GM18517 (cell line): ENCODE measurements around the gene DNAI7.

ENCODE experiments used
- ATAC-seq: cut with Tn5 transposase; IDR thresholded peaks from one replicate; pipeline ENCODE4 v1.9.1; 2021; ENCODE audit warnings: mild to moderate bottlenecking, moderate library complexity; ENCODE audit not compliant: unreplicated experiment

Gene DNAI7

GRCh38 chr12:25184132-25184531 is 10.8 kb downstream of the DNAI7 start:
- ATAC-seq: no peak

GRCh38 chr12:25182765-25183164 is 12.2 kb downstream of the DNAI7 start:
- no peak for ATAC-seq

- ATAC-seq: no peak
These were observed 32.1 kb downstream of the DNAI7 start for GRCh38 chr12:25162866-25163265.

- ATAC-seq: no peak
These were observed 38.9 kb downstream of the DNAI7 start for GRCh38 chr12:25156061-25156460.

GRCh38 chr12:25155022-25155576 is 39.9 kb downstream of the DNAI7 start:
- peak; percentile 65 for ATAC-seq

GRCh38 chr12:25152055-25152454 is 42.9 kb downstream of the DNAI7 start:
- no peak for ATAC-seq

GRCh38 chr12:25151476-25151875 is 43.5 kb downstream of the DNAI7 start:
- no peak for ATAC-seq

GRCh38 chr12:25146686-25147085 is 48.3 kb downstream of the DNAI7 start:
- no peak for ATAC-seq

- ATAC-seq: no peak
These were observed 59.3 kb downstream of the DNAI7 start for GRCh38 chr12:25135531-25136154.

GRCh38 chr12:25131270-25131669 is 63.7 kb downstream of the DNAI7 start:
- ATAC-seq: no peak

GRCh38 chr12:25130741-25131188 is 64.2 kb downstream of the DNAI7 start:
- ATAC-seq: no peak

GRCh38 chr12:25126746-25127145 is 68.2 kb downstream of the DNAI7 start:
- no peak for ATAC-seq

GRCh38 chr12:25126101-25126500 is 68.9 kb downstream of the DNAI7 start:
- no peak for ATAC-seq

GRCh38 chr12:25124493-25124892 is 70.5 kb downstream of the DNAI7 start:
- ATAC-seq: no peak

GRCh38 chr12:25123126-25123525 is 71.8 kb downstream of the DNAI7 start:
- ATAC-seq: no peak

- no peak for ATAC-seq
These were observed 73.0 kb downstream of the DNAI7 start for GRCh38 chr12:25121916-25122315.

- ATAC-seq: no peak
These were observed 73.8 kb downstream of the DNAI7 start for GRCh38 chr12:25121110-25121509.

GRCh38 chr12:25119020-25119419 is 75.9 kb downstream of the DNAI7 start:
- ATAC-seq: no peak

GRCh38 chr12:25115677-25116076 is 79.3 kb downstream of the DNAI7 start:
- no peak for ATAC-seq

- no peak for ATAC-seq
These were observed 81.3 kb downstream of the DNAI7 start for GRCh38 chr12:25113651-25114050.

- no peak for ATAC-seq
These were observed 84.7 kb downstream of the DNAI7 start for GRCh38 chr12:25110260-25110659.

GRCh38 chr12:25107920-25108319 is 87.0 kb downstream of the DNAI7 start:
- peak; percentile 94 for ATAC-seq

- no peak for ATAC-seq
These were observed 88.1 kb downstream of the DNAI7 start for GRCh38 chr12:25106818-25107217.
